ENCODE data around the gene JADE3.
"Not testable (repeated sequence)": the region's sequence is repeated elsewhere in the genome, so short reads cannot be mapped to it uniquely, and the experiment has no call there.

JADE3 gene

GRCh38 chrX:46929439-46930261 lies 17.4 kb downstream of the JADE3 start:
- in situ Hi-C loops (cut with MboI; ENCODE audit: low sequenced_read_pairs): no loop called here

GRCh38 chrX:46935295-46935694 lies 23.1 kb downstream of the JADE3 start:
- in situ Hi-C loops (cut with MboI; ENCODE audit: low sequenced_read_pairs): no loop called here

GRCh38 chrX:46938589-46938988 lies 26.4 kb downstream of the JADE3 start:
- in situ Hi-C loops (cut with MboI; ENCODE audit: low sequenced_read_pairs): no loop called here

- in situ Hi-C loops (cut with MboI; ENCODE audit: low sequenced_read_pairs): no loop called here
These were observed 29.1 kb downstream of the JADE3 start for GRCh38 chrX:46941341-46941740.

- in situ Hi-C loops (cut with MboI; ENCODE audit: low sequenced_read_pairs): no loop called here
These were observed 40.9 kb downstream of the JADE3 start for GRCh38 chrX:46953137-46953527.

GRCh38 chrX:46953597-46953996 lies 41.4 kb downstream of the JADE3 start:
- in situ Hi-C loops (cut with MboI; ENCODE audit: low sequenced_read_pairs): no loop called here

GRCh38 chrX:46954716-46955115 lies 42.5 kb downstream of the JADE3 start:
- in situ Hi-C loops (cut with MboI; ENCODE audit: low sequenced_read_pairs): no loop called here

GRCh38 chrX:46956589-46956988 lies 44.4 kb downstream of the JADE3 start:
- in situ Hi-C loops (cut with MboI; ENCODE audit: low sequenced_read_pairs): not testable (repeated sequence)

- in situ Hi-C loops (cut with MboI; ENCODE audit: low sequenced_read_pairs): no loop called here
These were observed 45.1 kb downstream of the JADE3 start for GRCh38 chrX:46957297-46957696.

GRCh38 chrX:46959101-46959500 lies 46.9 kb downstream of the JADE3 start:
- in situ Hi-C loops (cut with MboI; ENCODE audit: low sequenced_read_pairs): no loop called here

GRCh38 chrX:46959985-46960700 lies 47.9 kb downstream of the JADE3 start:
- in situ Hi-C loops (cut with MboI; ENCODE audit: low sequenced_read_pairs): no loop called here

- in situ Hi-C loops (cut with MboI; ENCODE audit: low sequenced_read_pairs): no loop called here
These were observed 48.9 kb downstream of the JADE3 start for GRCh38 chrX:46961097-46961496.

- in situ Hi-C loops (cut with MboI; ENCODE audit: low sequenced_read_pairs): no loop called here
These were observed 49.5 kb downstream of the JADE3 start for GRCh38 chrX:46961574-46962283.

GRCh38 chrX:46965125-46965758 lies 53.0 kb downstream of the JADE3 start:
- in situ Hi-C loops (cut with MboI; ENCODE audit: low sequenced_read_pairs): no loop called here

GRCh38 chrX:46967547-46967946 lies 55.3 kb downstream of the JADE3 start:
- in situ Hi-C loops (cut with MboI; ENCODE audit: low sequenced_read_pairs): no loop called here

GRCh38 chrX:46977046-46977445 lies 64.8 kb downstream of the JADE3 start:
- in situ Hi-C loops (cut with MboI; ENCODE audit: low sequenced_read_pairs): not testable (repeated sequence)

- in situ Hi-C loops (cut with MboI; ENCODE audit: low sequenced_read_pairs): no loop called here
These were observed 66.4 kb downstream of the JADE3 start for GRCh38 chrX:46978341-46979291.

GRCh38 chrX:46984705-46985104 lies 72.5 kb downstream of the JADE3 start:
- in situ Hi-C loops (cut with MboI; ENCODE audit: low sequenced_read_pairs): no loop called here

GRCh38 chrX:46989548-46989947 lies 77.3 kb downstream of the JADE3 start:
- in situ Hi-C loops (cut with MboI; ENCODE audit: low sequenced_read_pairs): no loop called here

- in situ Hi-C loops (cut with MboI; ENCODE audit: low sequenced_read_pairs): no loop called here
These were observed 79.4 kb downstream of the JADE3 start for GRCh38 chrX:46991664-46992063.

Data from HL-60/S4 treated with phorbol 12-myristate 13-acetate at 8.2 ng/mL for 4 days and 3 days (cell line).